GM13977 (cell line): ENCODE results near the gene DNAH12.

Source experiments
- DNase-seq: peaks from one replicate; pipeline ENCODE4 v3.0.0; 2012; ENCODE audit warnings: low spot score
- CTCF ChIP-seq: IDR thresholded peaks from 2 replicates; pipeline ENCODE4 v1.5.1; 2012; ENCODE audit warnings: mild to moderate bottlenecking, control low read depth; ENCODE audit not compliant: insufficient read depth; ENCODE audit errors: extremely low read depth, missing control alignments
- in situ Hi-C: fragments of 300-500 bp; cut with MboI; formaldehyde crosslinking; loops from one replicate; pipeline ENCODE4 v1.12.0; 2022; ENCODE audit warnings: low sequenced_read_pairs, low pct_unique_long_range_greater_than_20kb, mixed read lengths, inconsistent platforms; ENCODE audit not compliant: unreplicated experiment

The DNAH12 gene

GRCh38 chr3:57577801-57578200 lies 33.7 kb upstream of the DNAH12 start:
- in situ Hi-C loops, result no loop called here
- no peak for TF ChIP-seq CTCF
- no peak for DNase-seq

- in situ Hi-C loops, result no loop called here
Observed at GRCh38 chr3:57575966-57576626, 32.0 kb upstream of the DNAH12 start.

GRCh38 chr3:57572096-57572495 lies 28.0 kb upstream of the DNAH12 start:
- TF ChIP-seq CTCF, result no peak
- no peak for DNase-seq
- in situ Hi-C loops, result loop anchor here (25.0 kb wide), 1 partner anchor 385 kb away; the partner anchor contains the start of gene HESX1

More at GRCh38 chr3:57575966-57576626, 32.0 kb upstream of the DNAH12 start:
- no peak for DNase-seq
- no peak for TF ChIP-seq CTCF

- in situ Hi-C loops, result loop anchor here (25.0 kb wide), 1 partner anchor 384 kb away; the partner anchor contains the start of gene HESX1
- DNase-seq, result no peak
- no peak for TF ChIP-seq CTCF
Observed at GRCh38 chr3:57570878-57571277, 26.7 kb upstream of the DNAH12 start.

- no peak for DNase-seq
- TF ChIP-seq CTCF, result no peak
- in situ Hi-C loops, result loop anchor here (25.0 kb wide), 1 partner anchor 383 kb away; the partner anchor contains the start of gene HESX1
Observed at GRCh38 chr3:57569859-57570450, 25.8 kb upstream of the DNAH12 start.

- TF ChIP-seq CTCF, result no peak
- in situ Hi-C loops, result loop anchor here (25.0 kb wide), 1 partner anchor 372 kb away; the partner anchor contains the start of gene HESX1
- no peak for DNase-seq
Observed at GRCh38 chr3:57559526-57559925, 15.4 kb upstream of the DNAH12 start.
